Measurements from ENCODE around the gene HNRNPLL.

The HNRNPLL gene

GRCh38 chr2:38605298-38605830 lies 2.6 kb upstream of the HNRNPLL start:
- Mint-ChIP-seq H3K4me3 (no peak overlapping the region), H3K4me1 (ENCODE audit: low read depth) (peaks cover 52% of the 10 kb centered on the region), H3K27ac (no peak overlapping the region), H3K27me3 (no peaks in the 10 kb centered on the region), H3K9me3 (no peaks in the 10 kb centered on the region), H3K36me3 (ENCODE audit: low read depth) (peaks cover 6% of the 10 kb centered on the region)

GRCh38 chr2:38603402-38604290 lies 918 bp upstream of the HNRNPLL start:
- H3K36me3 Mint-ChIP-seq (ENCODE audit: low read depth), result peaks cover 16% of the 10 kb centered on the region
- H3K9me3 Mint-ChIP-seq, result no peaks in the 10 kb centered on the region
- H3K4me3 Mint-ChIP-seq, result peak overlapping the region; percentile 96
- H3K27ac Mint-ChIP-seq, result peak overlapping the region; percentile 92
- H3K4me1 Mint-ChIP-seq (ENCODE audit: low read depth), result peaks cover 53% of the 10 kb centered on the region
- H3K27me3 Mint-ChIP-seq, result no peaks in the 10 kb centered on the region

DNA sequence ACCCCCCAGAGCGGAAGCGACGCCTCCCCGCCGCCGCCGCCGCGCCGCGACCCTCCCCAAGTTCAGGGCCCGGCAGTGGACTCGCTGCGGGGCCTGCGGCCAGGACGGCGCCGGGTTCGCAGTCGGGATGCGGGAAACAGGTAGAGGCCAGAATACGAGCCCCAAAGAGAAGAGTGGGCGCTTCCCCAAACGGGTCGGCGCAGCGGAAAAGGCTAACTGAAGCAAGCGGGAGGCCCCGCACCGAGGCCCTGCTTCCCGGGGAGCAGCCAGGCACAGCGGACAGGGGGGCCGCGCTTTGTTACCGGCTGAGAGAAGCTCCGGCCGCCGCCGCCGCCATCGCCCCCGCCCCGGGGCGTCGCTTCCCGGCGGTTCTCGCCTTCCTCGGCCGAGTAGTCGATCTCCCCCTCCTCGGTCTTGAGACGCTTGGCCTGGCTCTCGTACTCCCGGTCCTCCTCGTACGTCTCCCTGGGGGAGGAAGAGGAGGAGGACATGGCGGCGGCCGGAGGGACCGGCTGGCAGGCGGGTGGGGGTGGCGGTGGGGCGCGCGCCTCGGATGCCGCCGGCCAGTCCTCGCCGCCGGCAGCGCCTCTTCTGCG lies 494 bp downstream of the HNRNPLL start:
- Mint-ChIP-seq H3K27me3 (no peaks in the 10 kb centered on the region), H3K4me3 (peak overlapping the region; percentile 96), H3K36me3 (ENCODE audit: low read depth) (peaks cover 22% of the 10 kb centered on the region), H3K9me3 (no peaks in the 10 kb centered on the region), H3K27ac (peak overlapping the region; percentile 81), H3K4me1 (ENCODE audit: low read depth) (peaks cover 55% of the 10 kb centered on the region)

GRCh38 chr2:38601463-38602135 lies 1.1 kb downstream of the HNRNPLL start:
- H3K36me3 Mint-ChIP-seq (ENCODE audit: low read depth), result peaks cover 26% of the 10 kb centered on the region
- H3K9me3 Mint-ChIP-seq, result no peaks in the 10 kb centered on the region
- peaks cover 61% of the 10 kb centered on the region for H3K4me1 Mint-ChIP-seq (ENCODE audit: low read depth)
- H3K27ac Mint-ChIP-seq, result peak overlapping the region; percentile 81
- H3K4me3 Mint-ChIP-seq, result peak overlapping the region; percentile 96
- H3K27me3 Mint-ChIP-seq, result no peaks in the 10 kb centered on the region

DNA sequence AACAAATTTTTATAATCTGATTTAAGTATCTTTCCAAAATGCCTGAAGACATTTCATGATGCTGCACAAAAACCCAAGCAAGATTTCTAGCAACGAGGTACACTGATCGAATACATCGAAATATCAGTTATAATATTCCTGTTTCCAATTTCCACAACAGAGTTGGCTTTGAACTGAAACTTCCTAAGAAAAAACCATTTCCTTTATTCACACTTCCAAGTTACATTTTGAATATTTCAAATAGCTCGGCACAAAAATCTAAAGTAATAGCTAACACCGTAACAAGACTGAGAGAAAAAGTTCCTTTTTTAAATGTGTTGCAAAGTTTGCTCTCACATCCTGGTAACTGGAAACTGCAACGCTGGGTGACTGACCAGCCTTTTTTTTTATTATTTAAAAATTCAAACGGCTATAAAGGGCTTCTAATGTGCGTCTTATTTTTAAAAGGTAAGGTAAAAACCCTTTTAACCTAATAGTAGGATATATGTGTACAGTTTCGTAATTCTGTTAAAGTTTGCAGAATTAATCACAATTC lies 1.7 kb downstream of the HNRNPLL start:
- Mint-ChIP-seq H3K9me3 (no peaks in the 10 kb centered on the region), H3K27ac (peak overlapping the region; percentile 83), H3K36me3 (ENCODE audit: low read depth) (peaks cover 28% of the 10 kb centered on the region), H3K4me3 (peak overlapping the region; percentile 96), H3K4me1 (ENCODE audit: low read depth) (peaks cover 67% of the 10 kb centered on the region), H3K27me3 (no peaks in the 10 kb centered on the region)

DNA sequence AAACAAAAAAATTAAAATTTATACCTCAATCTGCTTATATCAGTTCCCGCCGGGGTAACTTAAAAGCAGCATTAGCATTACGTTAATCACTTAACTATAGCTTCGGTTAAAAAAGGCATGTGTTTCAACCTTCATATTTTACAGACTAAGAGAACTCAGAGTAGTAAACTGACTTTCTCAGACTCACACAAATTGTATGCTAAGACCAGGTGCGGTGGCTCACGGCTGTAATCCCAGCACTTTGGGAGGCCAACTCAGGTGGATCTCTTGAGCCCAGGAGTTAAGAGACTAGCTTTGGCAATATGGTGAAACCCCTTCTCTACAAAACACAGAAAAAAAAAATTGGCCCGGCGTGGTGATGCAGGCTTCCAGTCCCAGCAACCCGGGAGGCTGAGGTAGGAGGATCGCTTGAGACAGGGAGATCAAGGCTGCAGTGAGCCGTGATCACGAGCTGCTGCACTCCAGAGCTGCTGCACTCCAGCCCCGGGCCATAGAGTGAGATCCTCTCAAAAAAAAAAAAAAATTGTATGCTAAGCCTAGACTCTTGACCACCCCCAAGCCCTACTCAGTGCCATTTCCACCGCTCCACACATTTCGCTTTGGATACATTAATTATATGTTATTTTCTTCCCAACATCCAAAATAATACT lies 2.4 kb downstream of the HNRNPLL start:
- H3K9me3 Mint-ChIP-seq, result no peaks in the 10 kb centered on the region
- peak overlapping the region; percentile 83 for H3K27ac Mint-ChIP-seq
- H3K36me3 Mint-ChIP-seq (ENCODE audit: low read depth), result peaks cover 30% of the 10 kb centered on the region
- H3K27me3 Mint-ChIP-seq, result no peaks in the 10 kb centered on the region
- H3K4me3 Mint-ChIP-seq, result peak overlapping the region; percentile 96
- peaks cover 70% of the 10 kb centered on the region for H3K4me1 Mint-ChIP-seq (ENCODE audit: low read depth)

DNA sequence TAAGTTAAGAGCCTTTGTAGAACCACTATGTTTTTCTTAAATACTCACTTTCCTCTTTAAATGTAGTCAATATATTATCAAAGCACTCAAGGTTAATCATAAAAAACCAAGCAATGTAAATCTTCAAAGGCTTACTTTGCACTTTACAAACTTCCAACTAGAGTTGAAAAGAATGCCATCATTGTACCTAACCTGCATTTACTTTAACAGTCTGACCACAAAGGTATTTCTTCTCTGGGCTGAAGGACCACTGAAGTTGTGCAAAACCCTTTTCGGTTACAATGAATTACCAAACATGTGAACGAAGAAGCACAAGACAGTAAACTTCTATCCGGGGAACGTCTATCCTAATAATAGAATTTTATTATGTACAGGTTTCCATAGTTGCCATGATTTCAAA lies 3.0 kb downstream of the HNRNPLL start:
- Mint-ChIP-seq H3K4me3 (peak overlapping the region; percentile 96), H3K4me1 (ENCODE audit: low read depth) (peaks cover 70% of the 10 kb centered on the region), H3K27ac (no peak overlapping the region), H3K36me3 (ENCODE audit: low read depth) (peaks cover 30% of the 10 kb centered on the region), H3K27me3 (no peaks in the 10 kb centered on the region), H3K9me3 (no peaks in the 10 kb centered on the region)

GRCh38 chr2:38598991-38599295 lies 3.8 kb downstream of the HNRNPLL start:
- H3K27me3 Mint-ChIP-seq, result no peaks in the 10 kb centered on the region
- H3K27ac Mint-ChIP-seq, result no peak overlapping the region
- H3K36me3 Mint-ChIP-seq (ENCODE audit: low read depth), result peaks cover 30% of the 10 kb centered on the region
- H3K4me3 Mint-ChIP-seq, result peak overlapping the region; percentile 96
- no peaks in the 10 kb centered on the region for H3K9me3 Mint-ChIP-seq
- H3K4me1 Mint-ChIP-seq (ENCODE audit: low read depth), result peaks cover 68% of the 10 kb centered on the region

DNA sequence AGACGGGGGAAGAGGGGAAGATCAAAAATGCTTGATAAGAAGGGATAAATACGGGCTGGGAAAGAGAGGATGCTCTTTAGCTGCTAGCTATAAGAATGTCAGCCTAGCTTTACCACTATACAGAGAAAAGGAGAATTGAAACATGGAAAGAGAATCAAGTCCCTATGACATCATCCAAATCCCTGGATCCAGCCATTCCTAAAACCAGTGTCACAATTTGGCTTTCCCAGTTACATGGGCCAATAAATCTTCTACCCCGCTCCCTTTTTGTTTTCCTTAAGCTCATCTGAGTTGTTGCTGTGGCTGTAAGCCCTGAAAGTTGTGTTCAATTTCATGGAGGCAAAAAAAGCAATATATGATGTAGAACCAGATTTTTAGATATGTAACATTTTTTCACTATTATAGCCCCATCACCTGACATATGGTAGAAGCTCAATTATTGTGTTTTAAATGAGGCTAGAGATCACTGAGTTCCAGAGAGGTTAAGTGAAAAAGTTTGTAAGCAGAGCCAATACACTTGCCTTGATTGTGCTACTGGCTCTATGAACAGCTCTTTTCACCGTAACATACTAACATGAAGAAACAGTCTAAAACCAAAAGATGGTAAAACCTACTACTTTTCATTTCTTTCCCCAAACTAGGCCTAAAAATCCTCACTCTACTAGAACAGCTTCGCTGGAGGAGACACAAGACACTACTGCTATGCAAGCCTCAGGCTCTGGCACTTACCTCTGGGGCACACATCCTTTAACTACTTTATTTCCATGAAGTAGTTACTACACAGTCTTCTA lies 4.3 kb downstream of the HNRNPLL start:
- Mint-ChIP-seq H3K27ac (peak overlapping the region; percentile 27), H3K27me3 (no peaks in the 10 kb centered on the region), H3K36me3 (ENCODE audit: low read depth) (peaks cover 30% of the 10 kb centered on the region), H3K9me3 (no peaks in the 10 kb centered on the region), H3K4me1 (ENCODE audit: low read depth) (peaks cover 65% of the 10 kb centered on the region), H3K4me3 (peak overlapping the region; percentile 96)

GRCh38 chr2:38597115-38597514 lies 5.6 kb downstream of the HNRNPLL start:
- H3K9me3 Mint-ChIP-seq, result no peaks in the 10 kb centered on the region
- H3K4me3 Mint-ChIP-seq, result no peak overlapping the region
- H3K36me3 Mint-ChIP-seq (ENCODE audit: low read depth), result peaks cover 30% of the 10 kb centered on the region
- H3K4me1 Mint-ChIP-seq (ENCODE audit: low read depth), result peaks cover 68% of the 10 kb centered on the region
- H3K27ac Mint-ChIP-seq, result no peak overlapping the region
- H3K27me3 Mint-ChIP-seq, result no peaks in the 10 kb centered on the region

- peak overlapping the region; percentile 9 for H3K27ac Mint-ChIP-seq
- no peak overlapping the region for H3K4me3 Mint-ChIP-seq
- no peaks in the 10 kb centered on the region for H3K9me3 Mint-ChIP-seq
- no peaks in the 10 kb centered on the region for H3K27me3 Mint-ChIP-seq
- peaks cover 68% of the 10 kb centered on the region for H3K4me1 Mint-ChIP-seq (ENCODE audit: low read depth)
- peaks cover 30% of the 10 kb centered on the region for H3K36me3 Mint-ChIP-seq (ENCODE audit: low read depth)
These were observed 6.5 kb downstream of the HNRNPLL start for GRCh38 chr2:38596229-38596628.

GRCh38 chr2:38592951-38593350 lies 9.8 kb downstream of the HNRNPLL start:
- Mint-ChIP-seq H3K4me1 (ENCODE audit: low read depth) (peaks cover 48% of the 10 kb centered on the region), H3K4me3 (no peak overlapping the region), H3K9me3 (no peaks in the 10 kb centered on the region), H3K36me3 (ENCODE audit: low read depth) (peaks cover 25% of the 10 kb centered on the region), H3K27me3 (no peaks in the 10 kb centered on the region), H3K27ac (no peak overlapping the region)

DNA sequence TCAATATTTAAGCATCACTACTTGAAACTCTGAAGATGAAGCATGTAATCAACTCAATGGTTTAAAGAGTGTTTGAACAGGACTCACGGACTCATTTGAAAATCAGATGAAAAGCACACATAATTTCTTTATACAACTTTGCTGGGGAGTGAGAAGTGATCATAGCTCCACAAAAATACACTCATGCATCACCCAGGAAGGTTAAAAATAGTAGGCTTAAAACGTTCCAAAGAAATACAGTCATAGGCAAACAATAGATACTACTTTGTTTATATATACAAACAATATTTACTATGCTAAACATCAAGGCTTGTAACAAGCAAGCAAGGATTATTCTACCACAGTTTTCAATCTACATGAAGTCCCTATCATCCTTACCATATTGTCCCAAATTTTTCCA lies 11.6 kb downstream of the HNRNPLL start:
- H3K27ac Mint-ChIP-seq, result no peak overlapping the region
- H3K4me3 Mint-ChIP-seq, result no peak overlapping the region
- H3K27me3 Mint-ChIP-seq, result no peaks in the 10 kb centered on the region
- peaks cover 35% of the 10 kb centered on the region for H3K4me1 Mint-ChIP-seq (ENCODE audit: low read depth)
- no peaks in the 10 kb centered on the region for H3K9me3 Mint-ChIP-seq
- H3K36me3 Mint-ChIP-seq (ENCODE audit: low read depth), result peaks cover 28% of the 10 kb centered on the region

GRCh38 chr2:38590053-38590452 lies 12.7 kb downstream of the HNRNPLL start:
- Mint-ChIP-seq H3K4me3 (no peak overlapping the region), H3K36me3 (ENCODE audit: low read depth) (peaks cover 31% of the 10 kb centered on the region), H3K4me1 (ENCODE audit: low read depth) (peaks cover 27% of the 10 kb centered on the region), H3K9me3 (no peaks in the 10 kb centered on the region), H3K27ac (no peak overlapping the region), H3K27me3 (no peaks in the 10 kb centered on the region)

Data from stimulated activated naive CD8-positive, alpha-beta T cell treated with anti-CD3 and anti-CD28 coated beads, Interleukin-15, Interleukin-2, amounts not matched to agents 100 ng/mL and 50 ng/mL, for 24 hours (primary cell).